Renal cortex interstitium (tissue), 11 donors: ENCODE measurements around the gene FARP1. TPM values are rescaled to one million over a fixed set of nuclear protein-coding genes. Genes with fewer than 3 reads are reported as not detected.
A peak's percentile ranks its signal among the peaks of the same experiment; 100 is the strongest.

ENCODE experiments used
- DNase-seq, 11 donors: peaks; one replicate each; pipeline ENCODE4 v3.0.0-alpha.2; 2013; ENCODE audit warnings: low read depth in 9 of 11, low spot score in 4 of 11; ENCODE audit errors: extremely low read depth in 1 of 11
- polyA plus RNA-seq, 3 donors: library from polyadenylated mRNA; unstranded; fragments of 120-200 nt; gene quantifications; one replicate each; pipeline ENCODE4 v1.2.1, GENCODE V29; 2013; ENCODE audit not compliant: insufficient read length in 3 of 3

FARP1 gene
- polyA plus RNA-seq, 3 donors = 251 to 327 (median 255) TPM

- DNase-seq = no peak
These were observed 289.7 kb downstream of the FARP1 start for GRCh38 chr13:98432638-98433037.

GRCh38 chr13:98433654-98434053 is 290.8 kb downstream of the FARP1 start:
- no peak for DNase-seq

- no peak for DNase-seq
These were observed 291.2 kb downstream of the FARP1 start for GRCh38 chr13:98434060-98434459.

- DNase-seq = no peak
These were observed 292.5 kb downstream of the FARP1 start for GRCh38 chr13:98435376-98435775.

- DNase-seq = no peak
These were observed 293.5 kb downstream of the FARP1 start for GRCh38 chr13:98436233-98436910.

- no peak for DNase-seq
These were observed 295.6 kb downstream of the FARP1 start for GRCh38 chr13:98438246-98439125.

GRCh38 chr13:98439126-98439828 is 296.4 kb downstream of the FARP1 start:
- DNase-seq = no peak

GRCh38 chr13:98439896-98440295 is 297.0 kb downstream of the FARP1 start:
- no peak for DNase-seq

GRCh38 chr13:98440390-98441055 is 297.6 kb downstream of the FARP1 start:
- DNase-seq = no peak

- no peak for DNase-seq
These were observed 298.3 kb downstream of the FARP1 start for GRCh38 chr13:98441056-98441676.

GRCh38 chr13:98442391-98443230 is 299.7 kb downstream of the FARP1 start:
- no peak for DNase-seq

GRCh38 chr13:98443329-98443728 is 300.4 kb downstream of the FARP1 start:
- no peak for DNase-seq

- no peak for DNase-seq
These were observed 301.0 kb downstream of the FARP1 start for GRCh38 chr13:98443800-98444325.

- no peak for DNase-seq
These were observed 301.5 kb downstream of the FARP1 start for GRCh38 chr13:98444381-98444780.

- DNase-seq = peak in 1 of 11 donors; percentile 42
These were observed 302.7 kb downstream of the FARP1 start for GRCh38 chr13:98445340-98446233.

GRCh38 chr13:98446234-98446621 is 303.3 kb downstream of the FARP1 start:
- DNase-seq = no peak

- DNase-seq = no peak
These were observed 304.2 kb downstream of the FARP1 start for GRCh38 chr13:98447130-98447529.
